Skeletal muscle cell (primary cell): ENCODE results near the gene SFXN2.
A peak's percentile ranks its signal among the peaks of the same experiment; 100 is the strongest.
"Not testable (repeated sequence)": the region's sequence is repeated elsewhere in the genome, so short reads cannot be mapped to it uniquely, and the experiment has no call there.

Experiments
- DNase-seq: peaks from one replicate; pipeline ENCODE4 v3.0.0-alpha.2; 2010; ENCODE audit warnings: low read depth
- H3K4me3 ChIP-seq: 2 replicates; pipeline ENCODE4 v1.5.1; 2011; ENCODE audit warnings: low read depth, mild to moderate bottlenecking, control low read depth, low read length, moderate library complexity

SFXN2 gene

GRCh38 chr10:102715880-102716279 lies 1.4 kb downstream of the SFXN2 start:
- DNase-seq: no peak
- no peak overlapping the region for H3K4me3 ChIP-seq

- not testable (repeated sequence) for DNase-seq, H3K4me3 ChIP-seq
These were observed 2.6 kb downstream of the SFXN2 start for GRCh38 chr10:102716900-102717565.

- H3K4me3 ChIP-seq: no peak overlapping the region
- DNase-seq: peak; percentile 67
These were observed 3.8 kb downstream of the SFXN2 start for GRCh38 chr10:102718220-102718619.

GRCh38 chr10:102720337-102720736 lies 5.9 kb downstream of the SFXN2 start:
- no peak for DNase-seq

GRCh38 chr10:102720775-102721301 lies 6.4 kb downstream of the SFXN2 start:
- no peak for DNase-seq
- H3K4me3 ChIP-seq: no peak overlapping the region

More at GRCh38 chr10:102720337-102720736, 5.9 kb downstream of the SFXN2 start:
- no peak overlapping the region for H3K4me3 ChIP-seq

GRCh38 chr10:102721954-102722353 lies 7.5 kb downstream of the SFXN2 start:
- DNase-seq: no peak
- H3K4me3 ChIP-seq: no peak overlapping the region

GRCh38 chr10:102723989-102724388 lies 9.6 kb downstream of the SFXN2 start:
- H3K4me3 ChIP-seq: no peak overlapping the region
- DNase-seq: no peak

- no peak overlapping the region for H3K4me3 ChIP-seq
- no peak for DNase-seq
These were observed 11.8 kb downstream of the SFXN2 start for GRCh38 chr10:102726274-102726673.

GRCh38 chr10:102727037-102727818 lies 12.8 kb downstream of the SFXN2 start:
- H3K4me3 ChIP-seq: no peak overlapping the region
- DNase-seq: no peak

- no peak overlapping the region for H3K4me3 ChIP-seq
- no peak for DNase-seq
These were observed 14.9 kb downstream of the SFXN2 start for GRCh38 chr10:102729029-102730026.

- no peak overlapping the region for H3K4me3 ChIP-seq
- DNase-seq: no peak
These were observed 16.9 kb downstream of the SFXN2 start for GRCh38 chr10:102731222-102731800.

- no peak for DNase-seq
These were observed 18.2 kb downstream of the SFXN2 start for GRCh38 chr10:102732661-102733060.

GRCh38 chr10:102735065-102735562 lies 20.7 kb downstream of the SFXN2 start:
- H3K4me3 ChIP-seq: no peak overlapping the region
- DNase-seq: no peak

More at GRCh38 chr10:102732661-102733060, 18.2 kb downstream of the SFXN2 start:
- no peak overlapping the region for H3K4me3 ChIP-seq

GRCh38 chr10:102738692-102739121 lies 24.3 kb downstream of the SFXN2 start:
- H3K4me3 ChIP-seq: no peak overlapping the region
- DNase-seq: no peak

- DNase-seq: no peak
- no peak overlapping the region for H3K4me3 ChIP-seq
These were observed 25.8 kb downstream of the SFXN2 start for GRCh38 chr10:102740229-102740628.

GRCh38 chr10:102741726-102742237 lies 27.3 kb downstream of the SFXN2 start:
- H3K4me3 ChIP-seq: no peak overlapping the region
- no peak for DNase-seq

GRCh38 chr10:102742313-102742712 lies 27.9 kb downstream of the SFXN2 start:
- not testable (repeated sequence) for DNase-seq, H3K4me3 ChIP-seq

GRCh38 chr10:102743078-102743587 lies 28.7 kb downstream of the SFXN2 start:
- no peak for DNase-seq
- H3K4me3 ChIP-seq: peak overlapping the region; percentile 17
